Measurements from ENCODE around the gene FAM171A2. TPM values are rescaled to one million over a fixed set of nuclear protein-coding genes. Genes with fewer than 3 reads are reported as not detected.
"Not testable (repeated sequence)": the region's sequence is repeated elsewhere in the genome, so short reads cannot be mapped to it uniquely, and the experiment has no call there.

Gene FAM171A2
- total RNA-seq, 1 donor from 2014 or later, result 18.1 TPM

- H3K9ac ChIP-seq, result no peak overlapping the region
- no peaks in the 10 kb centered on the region for H3K9me3 ChIP-seq (ENCODE audit: low read depth)
- H2AFZ ChIP-seq (replicated peaks), result no peak overlapping the region
- no peak overlapping the region for H3K4me3 ChIP-seq
- H3K9me3 Mint-ChIP-seq, result no peaks in the 10 kb centered on the region
- H3K4me3 Mint-ChIP-seq, result no peak overlapping the region
- peaks cover 10% of the 10 kb centered on the region for H3K4me1 Mint-ChIP-seq
- no peak overlapping the region for H3K27ac Mint-ChIP-seq
- H4K20me1 ChIP-seq (ENCODE audit: low read depth), result no peaks in the 10 kb centered on the region
- H3K27ac ChIP-seq, result no peak overlapping the region
- H3K27me3 Mint-ChIP-seq (ENCODE audit: insufficient read depth, low read depth), result peaks cover 4% of the 10 kb centered on the region
- peaks cover 15% of the 10 kb centered on the region for H3F3A ChIP-seq (ENCODE audit: low read depth)
- H3K27me3 ChIP-seq, result no peaks in the 10 kb centered on the region
- H3K79me2 ChIP-seq (ENCODE audit: low read depth), result no peaks in the 10 kb centered on the region
- no peak for DNase-seq (ENCODE audit: low spot score)
- no peaks in the 10 kb centered on the region for H3K36me3 ChIP-seq
- no peak overlapping the region for H3K4me2 ChIP-seq
- H3K4me1 ChIP-seq, result no peaks in the 10 kb centered on the region
- no peaks in the 10 kb centered on the region for H3K36me3 Mint-ChIP-seq
- no peak for TF ChIP-seq EZH2phosphoT487 (IDR thresholded peaks at IDR 0.05)
- TF ChIP-seq CTCF (IDR thresholded peaks at IDR 0.05), result no peak
- TF ChIP-seq EZH2 (IDR thresholded peaks at IDR 0.05), result no peak
Observed at GRCh38 chr17:44333371-44333770, 30.3 kb downstream of the FAM171A2 start.

GRCh38 chr17:44331249-44331760 lies 32.3 kb downstream of the FAM171A2 start:
- Histone ChIP-seq H3K9me3 (ENCODE audit: low read depth) (no peaks in the 10 kb centered on the region), H3K4me2 (no peak overlapping the region), H3K27ac (no peak overlapping the region), H3K79me2 (ENCODE audit: low read depth) (no peaks in the 10 kb centered on the region), H3F3A (ENCODE audit: low read depth) (peaks cover 19% of the 10 kb centered on the region), H3K36me3 (no peaks in the 10 kb centered on the region), H3K4me1 (no peaks in the 10 kb centered on the region), H3K9ac (no peak overlapping the region), H3K27me3 (peaks cover 3% of the 10 kb centered on the region), H2AFZ (replicated peaks) (no peak overlapping the region), H4K20me1 (ENCODE audit: low read depth) (no peaks in the 10 kb centered on the region), H3K4me3 (no peak overlapping the region)
- no peak overlapping the region for H3K4me3 Mint-ChIP-seq
- DNase-seq (ENCODE audit: low spot score), result peak; percentile 89
- no peaks in the 10 kb centered on the region for H3K9me3 Mint-ChIP-seq
- peaks cover 9% of the 10 kb centered on the region for H3K4me1 Mint-ChIP-seq
- H3K27ac Mint-ChIP-seq, result no peak overlapping the region
- TF ChIP-seq CTCF (IDR thresholded peaks at IDR 0.05) (peak; percentile 90), EZH2 (IDR thresholded peaks at IDR 0.05) (no peak)
- no peaks in the 10 kb centered on the region for H3K36me3 Mint-ChIP-seq
- H3K27me3 Mint-ChIP-seq (ENCODE audit: insufficient read depth, low read depth), result no peaks in the 10 kb centered on the region

GRCh38 chr17:44330263-44330662 lies 33.4 kb downstream of the FAM171A2 start:
- DNase-seq (ENCODE audit: low spot score); H3K27ac ChIP-seq; H3K79me2 ChIP-seq (ENCODE audit: low read depth); H3K36me3 ChIP-seq; H2AFZ ChIP-seq (replicated peaks); H4K20me1 ChIP-seq (ENCODE audit: low read depth); H3K4me2 ChIP-seq; H3K27me3 Mint-ChIP-seq (ENCODE audit: insufficient read depth, low read depth); H3K4me3 Mint-ChIP-seq; H3K36me3 Mint-ChIP-seq; H3K9ac ChIP-seq; H3K4me1 ChIP-seq; H3K27ac Mint-ChIP-seq; H3K9me3 ChIP-seq (ENCODE audit: low read depth); H3K9me3 Mint-ChIP-seq; H3K4me3 ChIP-seq; H3K4me1 Mint-ChIP-seq: not testable (repeated sequence)
- Histone ChIP-seq H3F3A (ENCODE audit: low read depth) (peaks cover 29% of the 10 kb centered on the region), H3K27me3 (peaks cover 13% of the 10 kb centered on the region)

- not testable (repeated sequence) for H3K9me3 Mint-ChIP-seq; DNase-seq (ENCODE audit: low spot score); H3K4me1 Mint-ChIP-seq
Observed at GRCh38 chr17:44329516-44329915, 34.1 kb downstream of the FAM171A2 start.

More at GRCh38 chr17:44329516-44329915, 34.1 kb downstream of the FAM171A2 start:
- not testable (repeated sequence) for H3K4me2 ChIP-seq; H3K27ac ChIP-seq; H3K9ac ChIP-seq; H2AFZ ChIP-seq (replicated peaks); H3K79me2 ChIP-seq (ENCODE audit: low read depth); H3K36me3 Mint-ChIP-seq; H3K27ac Mint-ChIP-seq; H3K27me3 Mint-ChIP-seq (ENCODE audit: insufficient read depth, low read depth); H3K4me3 Mint-ChIP-seq; H3K9me3 ChIP-seq (ENCODE audit: low read depth); H3K36me3 ChIP-seq; H3K4me1 ChIP-seq; H4K20me1 ChIP-seq (ENCODE audit: low read depth); H3K4me3 ChIP-seq
- peaks cover 34% of the 10 kb centered on the region for H3F3A ChIP-seq (ENCODE audit: low read depth)
- peaks cover 19% of the 10 kb centered on the region for H3K27me3 ChIP-seq
